Fibroblast of the aortic adventitia (primary cell): ENCODE data around the gene ZNF674. TPM values are rescaled to one million over a fixed set of nuclear protein-coding genes. Genes with fewer than 3 reads are reported as not detected.
"Not testable (repeated sequence)": the region's sequence is repeated elsewhere in the genome, so short reads cannot be mapped to it uniquely, and the experiment has no call there.

Experiments
- DNase-seq: peaks from one replicate; pipeline ENCODE4 v3.0.0-alpha.2; 2010; ENCODE audit warnings: low read depth
- H3K4me3 ChIP-seq: 2 replicates; pipeline ENCODE4 v1.5.1; 2011; ENCODE audit warnings: low read depth, mild to moderate bottlenecking, control low read depth, low read length, moderate library complexity
- CTCF ChIP-seq: IDR thresholded peaks from 2 replicates; pipeline ENCODE4 v1.5.1; 2011; ENCODE audit warnings: mild to moderate bottlenecking, low read length, control low read depth, inconsistent platforms; ENCODE audit not compliant: insufficient read depth
- small RNA-seq: library from RNA; depleted of rRNA; stranded (forward); fragments of <200 nt; gene quantifications from one replicate; pipeline ENCODE3, GENCODE V24; 2012
- total RNA-seq: library from RNA; depleted of rRNA; stranded (reverse); fragments of >200 nt; gene quantifications from 2 replicates; pipeline ENCODE4 v1.2.3, GENCODE V29; 2012; ENCODE audit warnings: low replicate concordance

ZNF674 gene
- total RNA-seq, 1 donor = 5.2 TPM

- no peak overlapping the region for H3K4me3 ChIP-seq
- no peak for DNase-seq
- no peak for TF ChIP-seq CTCF
Observed at GRCh38 chrX:46465203-46465602, 80.0 kb downstream of the ZNF674 start.

- H3K4me3 ChIP-seq = no peak overlapping the region
- no peak for TF ChIP-seq CTCF
- DNase-seq = no peak
Observed at GRCh38 chrX:46463682-46464081, 81.5 kb downstream of the ZNF674 start.

GRCh38 chrX:46461660-46462191 is 83.5 kb downstream of the ZNF674 start:
- no peak overlapping the region for H3K4me3 ChIP-seq
- TF ChIP-seq CTCF = no peak
- no peak for DNase-seq

- not testable (repeated sequence) for H3K4me3 ChIP-seq, DNase-seq
Observed at GRCh38 chrX:46460801-46461659, 84.2 kb downstream of the ZNF674 start.

GRCh38 chrX:46459603-46460002 is 85.6 kb downstream of the ZNF674 start:
- no peak for TF ChIP-seq CTCF
- no peak overlapping the region for H3K4me3 ChIP-seq
- no peak for DNase-seq

- TF ChIP-seq CTCF = no peak
- no peak overlapping the region for H3K4me3 ChIP-seq
- DNase-seq = no peak
Observed at GRCh38 chrX:46456125-46456922, 88.9 kb downstream of the ZNF674 start.

Small RNA genes within 50 kb of the gene (small RNA-seq; reads per million reads assigned to genes)
- gene RF00017 = not detected
- not detected for gene RNU6-50P

Other genes with a start within 250 kb of the ZNF674 start
- gene CHST7, start 28.3 kb upstream of the ZNF674 start, total RNA-seq = 4.2 and 6.0 TPM in 2 replicates
- gene SLC9A7, start 213.7 kb upstream of the ZNF674 start, total RNA-seq = 8.0 and 63.2 TPM in 2 replicates